ENCODE results near the gene PCNA. TPM values are rescaled to one million over a fixed set of nuclear protein-coding genes. Genes with fewer than 3 reads are reported as not detected.
"Not testable (repeated sequence)": the region's sequence is repeated elsewhere in the genome, so short reads cannot be mapped to it uniquely, and the experiment has no call there.

Gene PCNA
- total RNA-seq, 1 donor from 2014 or later: 65.6 TPM

- H3K27ac Mint-ChIP-seq (ENCODE audit: unreplicated experiment): no peak overlapping the region
- no peak for DNase-seq (ENCODE audit: extremely low spot score, unreplicated experiment)
- H3K4me1 Mint-ChIP-seq (ENCODE audit: unreplicated experiment): peaks cover 32% of the 10 kb centered on the region
- no peak for TF ChIP-seq CTCF (IDR thresholded peaks at IDR 0.05)
- H3K36me3 Mint-ChIP-seq (ENCODE audit: unreplicated experiment): no peaks in the 10 kb centered on the region
- H3K27me3 Mint-ChIP-seq (ENCODE audit: unreplicated experiment): no peaks in the 10 kb centered on the region
- H3K4me3 Mint-ChIP-seq (ENCODE audit: unreplicated experiment): no peak overlapping the region
- H3K9me3 Mint-ChIP-seq (ENCODE audit: unreplicated experiment): no peaks in the 10 kb centered on the region
Measured at GRCh38 chr20:5077761-5078387, 41.9 kb downstream of the PCNA start.

GRCh38 chr20:5076913-5077312, 42.8 kb downstream of the PCNA start:
- not testable (repeated sequence) for H3K27ac Mint-ChIP-seq (ENCODE audit: unreplicated experiment); H3K36me3 Mint-ChIP-seq (ENCODE audit: unreplicated experiment); H3K4me3 Mint-ChIP-seq (ENCODE audit: unreplicated experiment); H3K27me3 Mint-ChIP-seq (ENCODE audit: unreplicated experiment); DNase-seq (ENCODE audit: extremely low spot score, unreplicated experiment); H3K9me3 Mint-ChIP-seq (ENCODE audit: unreplicated experiment)
- peaks cover 35% of the 10 kb centered on the region for H3K4me1 Mint-ChIP-seq (ENCODE audit: unreplicated experiment)

- Mint-ChIP-seq H3K27me3 (ENCODE audit: unreplicated experiment) (no peaks in the 10 kb centered on the region), H3K27ac (ENCODE audit: unreplicated experiment) (no peak overlapping the region), H3K36me3 (ENCODE audit: unreplicated experiment) (no peaks in the 10 kb centered on the region), H3K4me1 (ENCODE audit: unreplicated experiment) (peaks cover 19% of the 10 kb centered on the region), H3K4me3 (ENCODE audit: unreplicated experiment) (no peak overlapping the region), H3K9me3 (ENCODE audit: unreplicated experiment) (no peaks in the 10 kb centered on the region)
- no peak for DNase-seq (ENCODE audit: extremely low spot score, unreplicated experiment)
- no peak for TF ChIP-seq CTCF (IDR thresholded peaks at IDR 0.05)
Measured at GRCh38 chr20:5074232-5074674, 45.5 kb downstream of the PCNA start.

- Mint-ChIP-seq H3K4me3 (ENCODE audit: unreplicated experiment) (no peak overlapping the region), H3K27me3 (ENCODE audit: unreplicated experiment) (no peaks in the 10 kb centered on the region), H3K36me3 (ENCODE audit: unreplicated experiment) (no peaks in the 10 kb centered on the region), H3K9me3 (ENCODE audit: unreplicated experiment) (no peaks in the 10 kb centered on the region), H3K4me1 (ENCODE audit: unreplicated experiment) (peaks cover 19% of the 10 kb centered on the region), H3K27ac (ENCODE audit: unreplicated experiment) (peak overlapping the region; percentile 68)
- DNase-seq (ENCODE audit: extremely low spot score, unreplicated experiment): no peak
- no peak for TF ChIP-seq CTCF (IDR thresholded peaks at IDR 0.05)
Measured at GRCh38 chr20:5073660-5074231, 46.0 kb downstream of the PCNA start.

GRCh38 chr20:5072756-5073659, 46.8 kb downstream of the PCNA start:
- Mint-ChIP-seq H3K4me1 (ENCODE audit: unreplicated experiment) (peaks cover 19% of the 10 kb centered on the region), H3K9me3 (ENCODE audit: unreplicated experiment) (no peaks in the 10 kb centered on the region), H3K27ac (ENCODE audit: unreplicated experiment) (peak overlapping the region; percentile 68), H3K36me3 (ENCODE audit: unreplicated experiment) (no peaks in the 10 kb centered on the region), H3K4me3 (ENCODE audit: unreplicated experiment) (no peak overlapping the region), H3K27me3 (ENCODE audit: unreplicated experiment) (no peaks in the 10 kb centered on the region)
- no peak for TF ChIP-seq CTCF (IDR thresholded peaks at IDR 0.05)
- DNase-seq (ENCODE audit: extremely low spot score, unreplicated experiment): peak; percentile 90

GRCh38 chr20:5071942-5072341, 47.8 kb downstream of the PCNA start:
- H3K9me3 Mint-ChIP-seq (ENCODE audit: unreplicated experiment); DNase-seq (ENCODE audit: extremely low spot score, unreplicated experiment); H3K36me3 Mint-ChIP-seq (ENCODE audit: unreplicated experiment); H3K27ac Mint-ChIP-seq (ENCODE audit: unreplicated experiment); H3K4me3 Mint-ChIP-seq (ENCODE audit: unreplicated experiment); H3K27me3 Mint-ChIP-seq (ENCODE audit: unreplicated experiment): not testable (repeated sequence)
- peaks cover 19% of the 10 kb centered on the region for H3K4me1 Mint-ChIP-seq (ENCODE audit: unreplicated experiment)

Data from osteocyte (in vitro differentiated cells).